GM12878 (cell line): Measurements from ENCODE around the gene YPEL3. TPM values are rescaled to one million over a fixed set of nuclear protein-coding genes. Genes with fewer than 3 reads are reported as not detected.

Source experiments
- ATAC-seq: fragments of 200-7000 bp; cut with Tn5 transposase; 3 replicates; pipeline ENCODE4 v1.9.1; 2020; ENCODE audit warnings: mild to moderate bottlenecking, moderate library complexity
- BruUV-seq: library from RNA; stranded (reverse); fragments of 400-500 nt; replicated peaks from 2 replicates; lab custom pipeline; 2021; lab: Mats Ljungman, UMichigan
- CTCF ChIA-PET: fragments of 300-600 bp; sonication (Branson Sonifier 250); formaldehyde crosslinking; extraction: SDS; loops from one replicate; lab custom pipeline; 2021; ENCODE audit warnings: inconsistent platforms; lab: Yijun Ruan, JAX
- POLR2A ChIA-PET: fragments of 350-600 bp; formaldehyde crosslinking; extraction: SDS; loops from one replicate; lab custom pipeline; 2021; ENCODE audit warnings: inconsistent platforms; lab: Charles Lee
- RAD21 ChIA-PET: fragments of 300-600 bp; sonication (Branson Sonifier 250); formaldehyde crosslinking; loops from one replicate; lab custom pipeline; 2023; ENCODE audit warnings: antibody characterized with exemption; ENCODE audit not compliant: unreplicated experiment; lab: Charles Lee
- SMC1A ChIA-PET: fragments of 300-600 bp; sonication (Branson Sonifier 250); formaldehyde crosslinking; loops from one replicate; lab custom pipeline; 2023; ENCODE audit not compliant: unreplicated experiment, uncharacterized antibody; lab: Charles Lee
- DNase-seq: peaks from one replicate; pipeline ENCODE4 v3.0.0-alpha.2; 2011; ENCODE audit warnings: low read depth, low spot score
- FAIRE-seq: peaks from 3 replicates; lab custom pipeline; 2011; peaks lifted over from hg19 to GRCh38; lab: Jason Lieb, UNC
- H2AFZ ChIP-seq: 2 replicates; pipeline ENCODE4 v1.6.0; 2011; ENCODE audit warnings: low read depth, low read length, control low read depth; ENCODE audit not compliant: control insufficient read depth
- H3K27ac ChIP-seq: 2 replicates; pipeline ENCODE4 v1.5.1; 2011; ENCODE audit warnings: control low read depth; ENCODE audit not compliant: control insufficient read depth, insufficient read depth
- H3K27me3 ChIP-seq, 2 experiments: replicated peaks in 1 of 2; 2 replicates each; pipeline versions ENCODE4 v1.6.0 to v1.6.1; 2011; ENCODE audit warnings: low read length in 1 of 2; ENCODE audit not compliant: control insufficient read depth in 2 of 2, insufficient read depth in 2 of 2
- H3K36me3 ChIP-seq, 2 experiments: 2 replicates each; pipeline ENCODE4 v1.5.1; 2011; ENCODE audit warnings: low read length in 1 of 2; ENCODE audit not compliant: control insufficient read depth in 2 of 2, insufficient read depth in 2 of 2
- H3K4me1 ChIP-seq: 2 replicates; pipeline ENCODE4 v1.6.1; 2011; ENCODE audit warnings: mild to moderate bottlenecking, low read length, moderate library complexity, mixed read lengths; ENCODE audit not compliant: control insufficient read depth, insufficient read depth
- H3K4me2 ChIP-seq: 2 replicates; pipeline ENCODE4 v1.6.0; 2011; ENCODE audit warnings: control low read depth; ENCODE audit not compliant: control insufficient read depth, insufficient read depth
- H3K4me3 ChIP-seq: fragments of 200-600 bp; sonication (generic); 2 replicates; pipeline ENCODE4 v1.5.1; 2016
- H3K79me2 ChIP-seq: 2 replicates; pipeline ENCODE4 v1.6.0; 2011; ENCODE audit warnings: low read length; ENCODE audit not compliant: control insufficient read depth, insufficient read depth
- H3K9ac ChIP-seq: 2 replicates; pipeline ENCODE4 v1.8.0; 2011; ENCODE audit warnings: low read length, control low read depth, mixed read lengths; ENCODE audit not compliant: control insufficient read depth, insufficient read depth
- H3K9me3 ChIP-seq: replicated peaks from 3 replicates; pipeline ENCODE4 v1.5.1; 2011; ENCODE audit warnings: mild to moderate bottlenecking, low read length; ENCODE audit not compliant: control insufficient read depth, insufficient read depth
- H4K20me1 ChIP-seq: 2 replicates; pipeline ENCODE4 v1.6.0; 2011; ENCODE audit not compliant: control insufficient read depth, insufficient read depth
- CEBPB ChIP-seq, 2 experiments: fragments of 150-350 bp in 1 of 2; IDR thresholded peaks; 2 replicates each; pipeline ENCODE4 v1.6.1; 2012 to 2014; ENCODE audit warnings: low read depth in 2 of 2, low read length in 2 of 2, borderline replicate concordance in 1 of 2, inconsistent platforms in 1 of 2
- DPF2 ChIP-seq: fragments of 450-650 bp; IDR thresholded peaks from 2 replicates; pipeline ENCODE4 v1.6.1; 2017; ENCODE audit warnings: mild to moderate bottlenecking
- ETV6 ChIP-seq, 2 experiments: fragments of 450-650 bp in 1 of 2; IDR thresholded peaks in 1 of 2; conservative IDR thresholded peaks in 1 of 2; 2 replicates each; pipeline ENCODE4 v1.6.1; 2014; ENCODE audit warnings: antibody characterized with exemption in 1 of 2, borderline replicate concordance in 1 of 2, low read depth in 1 of 2, mild to moderate bottlenecking in 1 of 2, moderate library complexity in 1 of 2
- FOS ChIP-seq: IDR thresholded peaks from 3 replicates; pipeline ENCODE4 v1.6.1; 2011; ENCODE audit warnings: borderline replicate concordance; ENCODE audit not compliant: insufficient read length; ENCODE audit errors: extremely low read depth
- MTA2 ChIP-seq: fragments of 450-650 bp; IDR thresholded peaks from 2 replicates; pipeline ENCODE4 v1.6.1; 2016; ENCODE audit warnings: low read depth, mild to moderate bottlenecking, moderate library complexity
- NFYB ChIP-seq: IDR thresholded peaks from 2 replicates; pipeline ENCODE4 v1.6.1; 2011; ENCODE audit warnings: low read depth, mild to moderate bottlenecking, low read length, improper control_type of control experiment, moderate library complexity; ENCODE audit not compliant: insufficient read depth
- RAD51 ChIP-seq: fragments of 450-650 bp; IDR thresholded peaks from 2 replicates; pipeline ENCODE4 v1.6.1; 2016; ENCODE audit warnings: moderate library complexity, mild to moderate bottlenecking, inconsistent platforms
- SIN3A ChIP-seq: IDR thresholded peaks from 2 replicates; pipeline ENCODE4 v1.6.1; 2012; ENCODE audit warnings: low read depth, low read length, improper control_type of control experiment
- SREBF2 ChIP-seq: IDR thresholded peaks from 2 replicates; pipeline ENCODE4 v1.6.1; 2012; ENCODE audit warnings: mild to moderate bottlenecking, low read length
- ZNF622 ChIP-seq: fragments of 450-650 bp; IDR thresholded peaks from 2 replicates; pipeline ENCODE4 v1.6.1; 2017; ENCODE audit warnings: mild to moderate bottlenecking, inconsistent platforms
- ZSCAN29 ChIP-seq: fragments of 450-650 bp; IDR thresholded peaks from 2 replicates; pipeline ENCODE4 v1.6.1; 2017; ENCODE audit warnings: mild to moderate bottlenecking, moderate library complexity
- WGBS: methylation state at CpG from one replicate; pipeline ENCODE4 v1.1.6; 2016; ENCODE audit warnings: low lambda C conversion rate; ENCODE audit not compliant: insufficient replicate concordance, insufficient coverage; ENCODE audit errors: missing lambda C conversion rate; 5-methylcytosine and 5-hydroxymethylcytosine counted together
- in situ Hi-C: fragments of 300-500 bp; cut with MboI; formaldehyde crosslinking; loops from 9 replicates; pipeline ENCODE4 v1.14.3; 2018; ENCODE audit warnings: mixed read lengths
- intact Hi-C: fragments of 100-400 bp; cut with micrococcal nuclease; formaldehyde crosslinking; loops from one replicate; pipeline ENCODE4 v1.14.2; 2022; ENCODE audit not compliant: unreplicated experiment
- polyA plus RNA-seq, 11 experiments: library from polyadenylated mRNA; depleted of rRNA in 4 of 11; unstranded in 6 of 11; stranded (reverse) in 5 of 11; fragments of >200 nt; fragmentation: Nextera tagmentation in 4 of 11; fragmentation: Illumina TruSeq in 1 of 11; extraction: Ambion mirVana in 4 of 11; extraction: Trizol in 1 of 11; gene quantifications; 1 replicate in 1 of 11; 2 replicates in 10 of 11; pipeline versions ENCODE4 v1.2.1 to v1.2.3, GENCODE V29; 2011 to 2016; ENCODE audit warnings: inconsistent platforms in 2 of 11, missing spikeins in 2 of 11, low read depth in 1 of 11
- total RNA-seq, 4 experiments: library from RNA; depleted of rRNA in 3 of 4; stranded (reverse); fragments of >200 nt in 3 of 4; fragmentation: Illumina TruSeq in 1 of 4; extraction: Trizol in 1 of 4; gene quantifications; 2 replicates each; pipeline versions ENCODE4 v1.2.1 to v1.2.3, GENCODE V29; 2013 to 2021
- TF ChIP-seq, protein P1 (sequence below): fragments of 450-650 bp; IDR thresholded peaks from 2 replicates; pipeline ENCODE4 v1.6.1; 2017; ENCODE audit warnings: mild to moderate bottlenecking, low read depth, inconsistent platforms; ENCODE audit not compliant: poor library complexity, severe bottlenecking
- TF ChIP-seq, protein P2 (sequence below): fragments of 450-650 bp; formaldehyde crosslinking; IDR thresholded peaks from 2 replicates; pipeline ENCODE4 v1.5.0; 2022; ENCODE audit warnings: mild to moderate bottlenecking, missing genetic modification characterization
- TF ChIP-seq, protein P3 (sequence below): fragments of 450-650 bp; IDR thresholded peaks from 2 replicates; pipeline ENCODE4 v1.6.1; 2018; ENCODE audit warnings: borderline replicate concordance, mild to moderate bottlenecking; ENCODE audit not compliant: partially characterized antibody

Gene YPEL3
- total and polyA plus RNA-seq, 10 of the 15 experiments (the other 5 are each of a cell fraction or from before 2014, with no cell fraction given), result 1.3 to 22.0 (median 12.1) TPM

DNA sequence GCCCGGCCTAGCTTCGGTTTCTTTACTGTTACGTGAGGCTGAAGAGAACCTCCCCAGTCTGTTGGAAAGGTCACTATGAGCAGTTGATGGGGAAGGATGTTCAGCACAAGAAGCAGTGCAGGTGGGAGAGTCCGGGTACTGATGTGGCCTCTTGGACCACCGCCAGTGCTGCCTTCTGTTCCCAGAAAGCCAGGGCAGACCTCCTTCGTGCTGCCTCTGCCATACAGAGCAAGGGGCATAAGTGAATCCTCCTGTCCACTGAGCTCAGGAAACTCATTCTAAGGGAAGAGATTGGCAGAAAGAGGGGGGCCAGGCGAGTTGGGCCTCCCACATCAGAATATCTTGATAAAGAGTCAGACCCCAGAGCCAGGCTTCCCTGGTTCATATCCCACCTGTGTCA, 16.5 kb downstream of the YPEL3 start:
- Histone ChIP-seq H2AFZ (no peak overlapping the region), H3K9me3 (no peaks in the 10 kb centered on the region), H3K36me3 (peaks cover 22 to 31% of the 10 kb centered on the region in 2 experiments), H3K4me3 (no peak overlapping the region), H3K27me3 (no peaks in the 10 kb centered on the region), H3K9ac (no peak overlapping the region), H3K4me1 (peaks cover 10% of the 10 kb centered on the region), H4K20me1 (0 out of 2 replicates have a peak, but pooled peaks cover 2% of the 10 kb centered on the region), H3K79me2 (peaks cover 40% of the 10 kb centered on the region), H3K27ac (no peak overlapping the region), H3K4me2 (no peak overlapping the region)
- CTCF ChIA-PET, result interaction anchor here (1.4 kb wide), 1 partner anchor 12 kb away, joined by 7 read pairs; the partner anchor contains the start of gene TBX6
- BruUV-seq, result no TSS peak
- intact Hi-C loops (no loop called here), in situ Hi-C loops (loop anchor here (25.0 kb wide), 1 partner anchor 1808 kb away; no protein-coding TSS in a partner anchor)
- TF ChIP-seq, protein P1, sequence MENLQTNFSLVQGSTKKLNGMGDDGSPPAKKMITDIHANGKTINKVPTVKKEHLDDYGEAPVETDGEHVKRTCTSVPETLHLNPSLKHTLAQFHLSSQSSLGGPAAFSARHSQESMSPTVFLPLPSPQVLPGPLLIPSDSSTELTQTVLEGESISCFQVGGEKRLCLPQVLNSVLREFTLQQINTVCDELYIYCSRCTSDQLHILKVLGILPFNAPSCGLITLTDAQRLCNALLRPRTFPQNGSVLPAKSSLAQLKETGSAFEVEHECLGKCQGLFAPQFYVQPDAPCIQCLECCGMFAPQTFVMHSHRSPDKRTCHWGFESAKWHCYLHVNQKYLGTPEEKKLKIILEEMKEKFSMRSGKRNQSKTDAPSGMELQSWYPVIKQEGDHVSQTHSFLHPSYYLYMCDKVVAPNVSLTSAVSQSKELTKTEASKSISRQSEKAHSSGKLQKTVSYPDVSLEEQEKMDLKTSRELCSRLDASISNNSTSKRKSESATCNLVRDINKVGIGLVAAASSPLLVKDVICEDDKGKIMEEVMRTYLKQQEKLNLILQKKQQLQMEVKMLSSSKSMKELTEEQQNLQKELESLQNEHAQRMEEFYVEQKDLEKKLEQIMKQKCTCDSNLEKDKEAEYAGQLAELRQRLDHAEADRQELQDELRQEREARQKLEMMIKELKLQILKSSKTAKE, result no peak
- TF ChIP-seq MTA2, result no peak
- TF ChIP-seq ETV6 (conservative IDR thresholded peaks at IDR 0.05 in 1 of 2, IDR thresholded peaks at IDR 0.05 in 1 of 2; ENCODE audit: borderline replicate concordance in 1 of 2, low read depth in 1 of 2), result no peak
- TF ChIP-seq FOS, result no peak
- no peak for TF ChIP-seq CEBPB (IDR thresholded peaks at IDR 0.05; ENCODE audit: borderline replicate concordance in 1 of 2, low read depth in 2 of 2, low read length in 2 of 2)
- TF ChIP-seq, protein P2, sequence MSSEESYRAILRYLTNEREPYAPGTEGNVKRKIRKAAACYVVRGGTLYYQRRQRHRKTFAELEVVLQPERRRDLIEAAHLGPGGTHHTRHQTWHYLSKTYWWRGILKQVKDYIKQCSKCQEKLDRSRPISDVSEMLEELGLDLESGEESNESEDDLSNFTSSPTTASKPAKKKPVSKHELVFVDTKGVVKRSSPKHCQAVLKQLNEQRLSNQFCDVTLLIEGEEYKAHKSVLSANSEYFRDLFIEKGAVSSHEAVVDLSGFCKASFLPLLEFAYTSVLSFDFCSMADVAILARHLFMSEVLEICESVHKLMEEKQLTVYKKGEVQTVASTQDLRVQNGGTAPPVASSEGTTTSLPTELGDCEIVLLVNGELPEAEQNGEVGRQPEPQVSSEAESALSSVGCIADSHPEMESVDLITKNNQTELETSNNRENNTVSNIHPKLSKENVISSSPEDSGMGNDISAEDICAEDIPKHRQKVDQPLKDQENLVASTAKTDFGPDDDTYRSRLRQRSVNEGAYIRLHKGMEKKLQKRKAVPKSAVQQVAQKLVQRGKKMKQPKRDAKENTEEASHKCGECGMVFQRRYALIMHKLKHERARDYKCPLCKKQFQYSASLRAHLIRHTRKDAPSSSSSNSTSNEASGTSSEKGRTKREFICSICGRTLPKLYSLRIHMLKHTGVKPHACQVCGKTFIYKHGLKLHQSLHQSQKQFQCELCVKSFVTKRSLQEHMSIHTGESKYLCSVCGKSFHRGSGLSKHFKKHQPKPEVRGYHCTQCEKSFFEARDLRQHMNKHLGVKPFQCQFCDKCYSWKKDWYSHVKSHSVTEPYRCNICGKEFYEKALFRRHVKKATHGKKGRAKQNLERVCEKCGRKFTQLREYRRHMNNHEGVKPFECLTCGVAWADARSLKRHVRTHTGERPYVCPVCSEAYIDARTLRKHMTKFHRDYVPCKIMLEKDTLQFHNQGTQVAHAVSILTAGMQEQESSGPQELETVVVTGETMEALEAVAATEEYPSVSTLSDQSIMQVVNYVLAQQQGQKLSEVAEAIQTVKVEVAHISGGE (CRISPR knock-in tag), result no peak
- no peak for TF ChIP-seq SIN3A
- TF ChIP-seq ZSCAN29, result no peak
- no peak for TF ChIP-seq ZNF622
- TF ChIP-seq, protein P3, sequence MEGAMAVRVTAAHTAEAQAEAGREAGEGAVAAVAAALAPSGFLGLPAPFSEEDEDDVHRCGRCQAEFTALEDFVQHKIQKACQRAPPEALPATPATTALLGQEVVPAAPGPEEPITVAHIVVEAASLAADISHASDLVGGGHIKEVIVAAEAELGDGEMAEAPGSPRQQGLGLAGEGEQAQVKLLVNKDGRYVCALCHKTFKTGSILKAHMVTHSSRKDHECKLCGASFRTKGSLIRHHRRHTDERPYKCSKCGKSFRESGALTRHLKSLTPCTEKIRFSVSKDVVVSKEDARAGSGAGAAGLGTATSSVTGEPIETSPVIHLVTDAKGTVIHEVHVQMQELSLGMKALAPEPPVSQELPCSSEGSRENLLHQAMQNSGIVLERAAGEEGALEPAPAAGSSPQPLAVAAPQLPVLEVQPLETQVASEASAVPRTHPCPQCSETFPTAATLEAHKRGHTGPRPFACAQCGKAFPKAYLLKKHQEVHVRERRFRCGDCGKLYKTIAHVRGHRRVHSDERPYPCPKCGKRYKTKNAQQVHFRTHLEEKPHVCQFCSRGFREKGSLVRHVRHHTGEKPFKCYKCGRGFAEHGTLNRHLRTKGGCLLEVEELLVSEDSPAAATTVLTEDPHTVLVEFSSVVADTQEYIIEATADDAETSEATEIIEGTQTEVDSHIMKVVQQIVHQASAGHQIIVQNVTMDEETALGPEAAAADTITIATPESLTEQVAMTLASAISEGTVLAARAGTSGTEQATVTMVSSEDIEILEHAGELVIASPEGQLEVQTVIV, result no peak
- no peak for TF ChIP-seq DPF2
- no peak for TF ChIP-seq SREBF2
- TF ChIP-seq NFYB, result no peak
- no peak for TF ChIP-seq RAD51
- SMC1A ChIA-PET, result no interaction called here
- ATAC-seq (no peak), DNase-seq (no peak), FAIRE-seq (no peak)
- RAD21 ChIA-PET, result interaction anchor here (0.7 kb wide), 1 partner anchor 40 kb away, joined by 3 read pairs; no protein-coding TSS in a partner anchor
- POLR2A ChIA-PET, result interaction anchor here (0.6 to 1.2 kb wide), 3 partner anchors 12 to 81 kb away, joined by 3 read pairs; partner anchors contain the start of gene TBX6
- 100% methylated on average over 7 of the region's 7 CpGs for WGBS
